DMS 273 (cell line): ENCODE data around the gene NCR3LG1.

Source experiments
- DNase-seq: peaks from one replicate; lab custom pipeline; 2025; ENCODE audit not compliant: unreplicated experiment; lab: John Stamatoyannopoulos, UW

The NCR3LG1 gene

GRCh38 chr11:17391493-17392355 is 40.1 kb downstream of the NCR3LG1 start:
- DNase-seq = no peak

- no peak for DNase-seq
Measured at GRCh38 chr11:17392872-17393271, 41.3 kb downstream of the NCR3LG1 start.

- DNase-seq = no peak
Measured at GRCh38 chr11:17393472-17393871, 41.9 kb downstream of the NCR3LG1 start.

- no peak for DNase-seq
Measured at GRCh38 chr11:17394743-17395390, 43.3 kb downstream of the NCR3LG1 start.

GRCh38 chr11:17395554-17395961 is 44.0 kb downstream of the NCR3LG1 start:
- no peak for DNase-seq

- DNase-seq = no peak
Measured at GRCh38 chr11:17395978-17396377, 44.4 kb downstream of the NCR3LG1 start.

- DNase-seq = no peak
Measured at GRCh38 chr11:17396598-17397310, 45.2 kb downstream of the NCR3LG1 start.

- DNase-seq = no peak
Measured at GRCh38 chr11:17397311-17398002, 45.9 kb downstream of the NCR3LG1 start.

DNA sequence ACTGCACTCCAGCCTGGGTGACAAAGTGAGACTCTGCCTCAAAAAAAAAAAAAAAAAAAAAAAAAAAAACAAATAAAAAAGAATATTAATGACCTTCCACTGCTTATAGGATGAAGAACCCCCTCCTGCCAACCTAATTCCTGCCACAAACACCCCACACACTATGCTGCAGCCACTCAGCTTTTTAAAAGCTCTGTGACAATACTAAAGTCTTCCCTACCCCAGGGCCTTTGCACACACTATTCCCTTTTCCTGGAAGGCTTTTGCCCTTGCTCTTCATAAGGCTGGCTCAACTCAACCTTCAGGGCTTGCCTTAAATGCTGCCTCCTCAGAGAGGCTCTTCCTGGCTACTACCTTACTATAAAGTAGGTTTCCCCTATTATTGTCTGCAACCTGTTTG is 47.6 kb downstream of the NCR3LG1 start:
- DNase-seq = no peak

DNA sequence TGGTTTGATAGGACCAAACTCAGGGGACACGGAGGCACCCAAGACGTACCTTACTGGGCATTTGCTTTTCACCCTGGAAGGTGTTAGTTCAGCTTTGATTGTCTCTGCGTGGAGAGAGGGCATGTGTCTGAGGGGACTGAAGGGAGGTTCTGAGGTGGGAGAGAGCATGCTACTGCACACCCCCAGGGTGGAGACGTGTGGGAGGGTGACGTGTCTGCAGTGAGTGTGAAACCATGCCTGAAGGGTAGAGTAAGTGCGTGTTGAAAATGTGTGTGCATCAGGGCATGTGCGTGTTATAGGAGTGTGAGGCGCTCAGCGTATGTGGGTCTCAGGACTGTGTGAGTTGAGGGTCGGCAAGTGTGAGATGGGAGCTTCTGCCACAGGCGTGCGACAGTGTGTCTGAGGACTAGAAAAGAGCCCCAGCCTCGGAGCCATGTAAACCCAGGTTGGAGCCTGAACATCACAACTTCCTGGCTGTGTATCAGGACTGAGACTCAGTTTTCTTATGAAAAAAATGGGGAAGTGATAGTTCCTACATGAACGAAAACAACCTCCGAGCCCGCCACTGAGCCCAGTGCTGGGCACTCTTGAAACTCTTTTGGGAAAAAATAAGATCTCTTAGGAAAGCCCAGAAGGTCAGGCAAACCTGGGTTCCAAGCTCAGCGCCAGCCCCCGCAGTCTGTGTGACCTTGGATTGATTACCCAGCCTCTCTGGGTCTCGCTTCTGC is 48.6 kb downstream of the NCR3LG1 start:
- DNase-seq = no peak

- no peak for DNase-seq
Measured at GRCh38 chr11:17401316-17401715, 49.7 kb downstream of the NCR3LG1 start.

GRCh38 chr11:17401841-17402240 is 50.2 kb downstream of the NCR3LG1 start:
- DNase-seq = no peak

GRCh38 chr11:17402486-17402885 is 50.9 kb downstream of the NCR3LG1 start:
- DNase-seq = no peak

DNA sequence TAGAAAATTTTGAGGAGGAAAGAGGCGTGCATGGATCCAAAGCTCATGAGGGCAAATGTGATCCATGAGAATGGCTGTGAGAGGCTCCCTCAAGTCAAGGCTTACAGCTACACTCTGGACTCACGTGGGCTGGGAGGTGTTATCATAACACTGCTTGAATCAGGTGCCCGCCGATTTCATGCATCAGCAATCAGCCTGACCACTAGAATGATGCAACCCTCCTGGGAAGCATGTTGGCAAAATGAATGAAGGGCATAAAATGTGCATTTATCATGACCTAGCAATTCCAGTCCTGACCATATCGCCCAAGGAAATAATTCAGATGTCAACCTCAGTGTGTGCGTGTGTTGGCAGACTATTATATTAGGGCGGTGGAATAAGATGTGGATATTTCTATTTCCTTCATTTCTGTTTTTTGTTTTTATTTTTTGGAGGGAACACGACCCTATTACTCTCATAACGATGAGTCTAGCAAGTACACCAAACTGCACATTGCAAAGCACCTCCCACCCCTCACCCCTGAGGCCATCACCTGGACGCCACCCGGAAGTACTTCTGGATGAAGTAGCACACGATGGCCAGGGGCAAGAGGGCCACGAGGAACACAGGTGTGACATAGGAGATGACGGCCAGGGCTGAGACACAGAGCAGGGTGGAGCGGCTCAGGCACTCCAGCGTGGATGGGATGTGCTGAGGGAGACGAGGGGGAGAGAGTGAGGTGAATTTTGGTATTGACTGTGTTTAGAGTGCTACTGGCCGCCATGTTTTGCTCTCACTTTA is 52.6 kb downstream of the NCR3LG1 start:
- no peak for DNase-seq

GRCh38 chr11:17405232-17406005 is 53.8 kb downstream of the NCR3LG1 start:
- DNase-seq = peak; percentile 58

- no peak for DNase-seq
Measured at GRCh38 chr11:17406082-17406817, 54.6 kb downstream of the NCR3LG1 start.

- DNase-seq = no peak
Measured at GRCh38 chr11:17406818-17407149, 55.2 kb downstream of the NCR3LG1 start.

DNA sequence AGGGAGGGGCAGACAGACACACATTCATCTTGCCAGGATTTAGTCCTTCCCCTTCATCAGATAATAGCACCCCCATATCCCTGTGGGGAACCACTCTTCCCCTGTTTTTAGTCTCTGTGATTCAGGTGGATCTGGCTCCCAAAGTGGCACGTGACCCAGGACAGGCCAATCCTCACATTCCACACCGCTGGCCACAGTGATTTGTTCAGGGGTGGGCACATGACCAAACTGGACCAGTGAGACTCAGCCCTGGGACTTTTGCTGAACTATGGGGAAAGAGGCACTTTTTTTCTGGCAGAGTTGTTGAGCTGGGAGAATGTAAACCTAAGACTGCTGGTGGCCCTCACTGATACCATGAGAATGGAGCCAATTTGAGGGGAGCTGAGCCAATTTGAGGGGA is 56.0 kb downstream of the NCR3LG1 start:
- no peak for DNase-seq
